ENCODE measurements around the gene AP5S1. TPM values are rescaled to one million over a fixed set of nuclear protein-coding genes. Genes with fewer than 3 reads are reported as not detected.
A peak's percentile ranks its signal among the peaks of the same experiment; 100 is the strongest.

The AP5S1 gene
- total and polyA plus RNA-seq, 2 of the 13 experiments (the other 11 are each of a cell fraction or from before 2014, with no cell fraction given): 7.9 to 23.2 TPM

GRCh38 chr20:3785240-3786125 lies 34.9 kb upstream of the AP5S1 start (continued):
- TF ChIP-seq BCL6 (CRISPR knock-in tag; IDR thresholded peaks at IDR 0.05): no peak; the same call in 1 of the 2 replicates
- TF ChIP-seq ADNP (CRISPR knock-in tag; IDR thresholded peaks at IDR 0.05): no peak
- TF ChIP-seq ZNF3 (CRISPR knock-in tag; IDR thresholded peaks at IDR 0.05): no peak
- no peak for TF ChIP-seq MLX (CRISPR knock-in tag; IDR thresholded peaks at IDR 0.05)
- TF ChIP-seq ZMYM4 (CRISPR knock-in tag; IDR thresholded peaks at IDR 0.05): peak; percentile 66; the same call in 1 of the 2 replicates
- no peak for TF ChIP-seq KLF11 (CRISPR knock-in tag; IDR thresholded peaks at IDR 0.05)
- no peak for TF ChIP-seq ZNF777 (CRISPR knock-in tag; IDR thresholded peaks at IDR 0.05)
- no peak for TF ChIP-seq RERE (CRISPR knock-in tag; IDR thresholded peaks at IDR 0.05; ENCODE audit: low read depth)
- TF ChIP-seq CENPX (CRISPR knock-in tag; IDR thresholded peaks at IDR 0.05): no peak
- no peak for TF ChIP-seq TCF7L2 (IDR thresholded peaks at IDR 0.05; ENCODE audit: low read depth, low read length)
- TF ChIP-seq ATM (IDR thresholded peaks at IDR 0.05; ENCODE audit: borderline replicate concordance): no peak
- no peak for TF ChIP-seq JARID2 (CRISPR knock-in tag; IDR thresholded peaks at IDR 0.05; ENCODE audit: insufficient replicate concordance)
- TF ChIP-seq ZBTB39 (CRISPR knock-in tag; IDR thresholded peaks at IDR 0.05): no peak
- TF ChIP-seq HNRNPK (IDR thresholded peaks at IDR 0.05; ENCODE audit: low read depth, low read length, poor library complexity, severe bottlenecking): peak; percentile 20
- TF ChIP-seq HOXA9 (CRISPR knock-in tag; IDR thresholded peaks at IDR 0.05; ENCODE audit: borderline replicate concordance): no peak
- TF ChIP-seq SOX6 (IDR thresholded peaks at IDR 0.05): no peak
- TF ChIP-seq SOX6 (CRISPR knock-in tag; IDR thresholded peaks at IDR 0.05): peak; percentile 20; the same call in 1 of the 2 replicates
- TF ChIP-seq ZNF710 (CRISPR knock-in tag; IDR thresholded peaks at IDR 0.05; ENCODE audit: borderline replicate concordance): 0 out of 2 replicates have a peak, but pooled peaks have one; percentile 16
- no peak for TF ChIP-seq FOXP1 (IDR thresholded peaks at IDR 0.05)
- TF ChIP-seq FOXP1 (CRISPR knock-in tag; IDR thresholded peaks at IDR 0.05): no peak
- TF ChIP-seq SALL2 (CRISPR knock-in tag; IDR thresholded peaks at IDR 0.05): no peak

Data from HepG2 (cell line).